HG03139 (cell line): ENCODE results near the gene TMEM18.

Experiments
- ATAC-seq: cut with Tn5 transposase; IDR thresholded peaks from one replicate; pipeline ENCODE4 v1.9.1; 2021; ENCODE audit not compliant: unreplicated experiment

The TMEM18 gene

DNA sequence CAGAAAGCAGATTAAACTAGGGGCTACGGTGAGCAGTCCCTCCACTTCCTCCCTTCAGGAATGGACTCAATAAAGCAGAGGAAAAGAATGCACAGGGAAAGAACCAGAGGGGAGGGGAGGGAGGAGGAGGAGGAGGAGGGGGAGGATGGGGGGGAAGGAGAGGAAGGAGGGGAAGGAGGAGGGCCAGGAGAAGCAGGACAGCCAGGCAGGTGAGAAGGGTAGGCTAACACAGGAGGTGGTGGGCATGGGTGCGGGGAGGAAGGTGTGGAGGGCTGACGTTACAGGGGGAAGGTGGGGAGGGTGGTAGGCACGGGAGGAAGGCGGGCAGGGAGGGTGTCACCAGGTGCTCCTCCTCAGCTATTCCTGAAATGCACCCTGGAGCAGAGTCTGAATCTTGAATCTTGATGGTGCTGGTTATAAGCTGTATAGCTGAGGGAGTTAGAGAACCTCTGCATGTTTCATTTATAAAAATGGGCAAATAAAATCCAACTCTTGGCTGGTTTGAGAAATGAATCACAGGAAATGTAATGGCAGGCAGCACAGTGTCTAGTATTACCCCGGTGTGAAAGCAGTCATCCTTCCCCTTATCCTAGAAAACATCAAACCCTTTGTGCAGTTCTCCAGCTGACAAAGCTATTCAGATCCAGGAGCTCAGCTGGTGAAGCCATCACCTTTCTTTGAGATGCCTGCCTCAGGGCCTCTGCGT, 3.4 kb downstream of the TMEM18 start:
- ATAC-seq: no peak

DNA sequence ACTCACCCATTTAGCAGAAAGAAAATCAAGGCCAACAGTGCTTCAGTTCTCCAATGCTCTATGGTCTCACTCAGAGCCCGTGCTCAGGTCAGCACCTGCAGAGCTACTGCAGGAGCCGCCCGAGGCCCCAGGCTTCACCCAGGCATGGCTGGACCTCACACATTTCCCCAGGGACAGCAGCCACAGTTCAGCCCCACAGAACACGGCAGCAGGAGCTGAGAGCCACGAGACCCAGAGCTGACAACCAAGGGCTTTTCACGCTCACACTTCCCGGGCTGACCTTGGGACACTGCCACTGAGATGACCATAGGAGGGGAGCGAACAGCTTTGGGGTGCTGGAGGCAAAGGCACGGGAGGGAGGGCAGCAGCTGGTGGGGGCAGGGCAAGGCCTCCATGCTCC, 4.2 kb downstream of the TMEM18 start:
- no peak for ATAC-seq

DNA sequence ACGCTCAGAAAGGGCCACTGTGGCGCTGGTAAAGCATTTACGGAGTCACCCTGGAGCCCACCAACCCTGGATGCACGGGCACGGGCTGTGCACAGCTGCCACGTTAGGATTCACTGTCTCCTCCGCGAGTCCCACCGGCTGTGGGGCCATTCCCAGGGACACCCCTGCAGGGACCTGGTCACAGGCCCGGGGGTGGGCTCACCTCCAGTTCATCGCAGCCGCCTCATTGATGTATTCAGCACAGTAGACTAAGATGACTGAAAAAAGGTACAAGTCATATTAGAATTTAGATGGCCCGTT, 4.7 kb downstream of the TMEM18 start:
- ATAC-seq: no peak

DNA sequence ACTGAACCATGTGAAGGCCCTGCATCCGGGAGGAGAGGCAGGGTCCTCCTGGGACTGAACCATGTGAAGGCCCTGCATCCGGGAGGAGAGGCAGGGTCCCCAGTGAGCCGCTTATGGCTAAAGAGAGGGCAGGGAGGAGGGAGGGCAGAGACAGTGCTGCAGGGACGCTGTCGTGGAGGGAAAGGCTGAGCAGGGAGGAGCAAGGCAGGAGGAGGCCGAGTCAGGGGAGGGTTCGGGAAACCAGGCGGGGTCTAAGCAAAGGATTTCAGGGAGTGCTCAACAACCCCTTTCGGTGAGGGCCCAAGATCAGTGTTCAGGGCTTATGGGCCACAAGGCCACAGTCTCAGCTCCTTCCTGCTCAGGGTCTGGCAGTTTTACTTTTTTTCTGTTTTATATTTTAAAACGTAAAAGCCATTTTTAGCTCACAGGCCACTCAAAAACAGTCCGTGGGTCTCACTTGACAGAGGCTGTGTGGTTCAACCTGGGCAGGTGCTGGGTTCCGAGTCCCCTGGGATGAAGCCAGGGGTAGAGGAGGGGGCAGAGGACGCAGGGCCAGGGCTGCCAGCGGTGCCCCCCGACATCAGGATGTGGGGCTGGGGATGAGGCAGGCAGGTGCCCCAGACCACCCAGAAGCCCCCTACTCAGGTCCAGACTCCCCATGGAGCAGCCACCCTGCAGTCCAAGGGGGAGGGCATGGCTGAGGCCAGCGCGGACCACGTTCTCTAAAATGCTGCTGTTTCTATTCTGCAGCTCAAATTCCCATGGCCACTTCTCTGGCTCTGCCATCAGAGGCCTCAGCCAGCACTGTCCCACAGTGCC, 5.2 kb downstream of the TMEM18 start:
- ATAC-seq: no peak

DNA sequence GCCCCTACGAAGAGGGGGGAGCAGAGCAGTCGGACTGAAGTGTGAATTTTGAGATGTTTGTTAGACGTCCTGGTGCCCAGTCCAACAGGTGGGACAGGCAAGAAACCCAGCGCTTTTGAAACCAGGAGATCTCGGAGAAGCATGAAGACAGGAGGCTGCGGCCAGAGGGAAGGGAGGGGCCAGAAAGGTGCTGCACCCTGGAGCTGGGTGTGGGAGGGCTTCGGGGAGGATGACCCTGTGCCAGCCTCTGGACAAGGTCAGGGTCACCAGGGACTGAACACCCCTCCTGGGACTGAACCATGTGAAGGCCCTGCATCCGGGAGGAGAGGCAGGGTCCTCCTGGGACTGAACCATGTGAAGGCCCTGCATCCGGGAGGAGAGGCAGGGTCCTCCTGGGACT, 6.1 kb downstream of the TMEM18 start:
- no peak for ATAC-seq

DNA sequence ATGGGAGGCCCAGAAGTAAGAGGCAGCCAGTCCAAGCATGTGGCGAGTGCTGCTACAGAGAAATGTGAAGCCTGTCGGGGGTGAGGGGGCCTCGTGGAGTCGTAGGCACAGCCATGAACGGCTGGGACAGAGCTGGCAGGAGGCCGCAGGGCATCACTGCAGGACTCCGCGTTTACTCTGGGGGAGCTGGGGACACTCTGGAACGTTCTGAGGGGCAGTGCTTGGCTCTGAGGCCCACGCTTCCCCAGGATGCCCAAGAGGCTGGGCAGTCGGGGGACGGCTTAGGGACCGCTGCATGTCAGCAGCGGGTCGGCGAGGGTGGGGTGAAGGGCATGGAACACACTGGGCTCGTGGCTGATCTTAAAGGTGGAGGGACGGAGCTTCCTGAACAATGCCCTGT, 6.6 kb downstream of the TMEM18 start:
- no peak for ATAC-seq

DNA sequence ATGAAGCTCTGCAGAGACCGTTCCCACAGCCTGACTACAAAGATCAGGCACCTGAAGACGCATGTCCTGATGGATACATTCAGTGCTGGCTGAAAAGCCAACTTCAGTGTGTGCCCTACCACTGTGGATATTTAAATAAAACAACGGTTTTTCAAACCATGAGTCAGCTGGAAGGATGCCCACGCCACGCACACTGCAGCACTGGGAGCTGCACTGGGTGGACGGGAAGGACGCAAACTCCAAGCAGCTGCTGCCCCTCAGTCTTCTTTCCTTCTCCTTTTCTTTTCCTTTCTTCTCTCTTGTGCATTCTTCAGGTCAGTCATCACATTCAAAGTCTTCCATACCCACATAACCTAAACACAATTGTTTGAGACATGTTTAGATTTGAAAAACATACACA, 7.9 kb downstream of the TMEM18 start:
- ATAC-seq: no peak

DNA sequence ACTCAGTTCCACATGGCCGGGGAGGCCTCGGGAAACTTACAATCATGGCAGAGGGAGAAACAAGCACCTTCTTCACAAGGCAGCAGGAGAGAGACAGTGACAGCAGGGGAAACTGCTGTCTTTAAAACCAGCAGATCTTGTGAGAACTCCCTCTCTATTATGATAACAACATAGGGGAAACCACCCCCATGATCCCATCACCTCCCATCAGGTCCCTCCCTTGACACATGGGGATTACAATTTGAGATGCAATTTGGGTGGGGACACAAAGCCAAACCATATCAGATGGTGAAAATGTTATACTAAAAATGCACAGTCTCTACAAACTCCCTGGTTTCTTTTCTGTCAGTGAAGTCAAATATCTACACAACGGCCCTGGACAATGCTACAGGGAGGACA, 9.2 kb downstream of the TMEM18 start:
- no peak for ATAC-seq

DNA sequence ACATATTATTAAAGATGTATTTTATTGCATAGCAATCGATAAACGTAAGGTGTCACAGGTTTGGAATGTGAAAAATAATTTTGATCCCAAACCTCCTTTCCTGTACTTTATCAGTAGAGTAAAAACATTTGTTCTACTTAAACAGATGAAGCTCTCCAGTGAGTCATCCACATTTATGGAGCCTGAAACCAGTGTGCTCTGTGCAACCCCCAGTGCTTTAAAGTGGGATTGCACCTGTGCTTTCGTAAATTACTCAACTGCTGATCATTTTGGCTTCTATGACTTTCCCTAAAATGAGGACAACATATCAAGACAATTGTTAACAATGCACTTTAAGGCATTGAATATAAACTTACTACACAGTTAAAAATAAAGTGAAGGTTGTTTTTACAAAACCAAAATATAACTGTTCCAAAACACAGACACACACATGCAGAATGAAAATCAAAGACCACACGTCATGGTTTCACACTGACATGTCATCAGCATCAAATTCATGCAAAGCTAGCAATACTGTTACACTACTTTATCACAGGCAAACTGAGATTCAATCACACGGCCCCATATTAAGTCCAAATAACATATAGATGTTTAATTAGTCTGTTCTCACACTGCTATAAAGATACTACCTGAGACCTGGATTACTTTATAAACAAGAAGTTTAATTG, 9.7 kb downstream of the TMEM18 start:
- ATAC-seq: no peak

DNA sequence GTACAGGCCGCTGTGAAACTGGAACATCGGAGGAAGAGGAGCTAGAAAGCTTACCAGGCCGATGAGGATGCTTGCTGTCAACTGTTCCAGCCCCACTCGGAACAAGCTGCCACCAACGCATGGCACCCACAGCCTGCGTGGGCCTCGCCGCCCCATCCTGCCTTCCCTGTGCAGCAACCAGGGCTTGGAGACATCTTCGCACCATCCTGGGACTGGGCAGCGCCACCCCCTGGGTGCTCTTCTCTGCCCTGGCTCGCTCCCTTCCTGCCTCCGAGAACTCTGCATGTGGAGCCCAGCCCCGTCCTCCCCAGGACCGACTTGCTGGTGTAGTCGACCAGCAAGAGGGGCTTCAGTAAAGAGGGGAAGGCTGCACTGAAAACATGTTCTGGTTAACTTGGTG, 10.8 kb downstream of the TMEM18 start:
- ATAC-seq: no peak

DNA sequence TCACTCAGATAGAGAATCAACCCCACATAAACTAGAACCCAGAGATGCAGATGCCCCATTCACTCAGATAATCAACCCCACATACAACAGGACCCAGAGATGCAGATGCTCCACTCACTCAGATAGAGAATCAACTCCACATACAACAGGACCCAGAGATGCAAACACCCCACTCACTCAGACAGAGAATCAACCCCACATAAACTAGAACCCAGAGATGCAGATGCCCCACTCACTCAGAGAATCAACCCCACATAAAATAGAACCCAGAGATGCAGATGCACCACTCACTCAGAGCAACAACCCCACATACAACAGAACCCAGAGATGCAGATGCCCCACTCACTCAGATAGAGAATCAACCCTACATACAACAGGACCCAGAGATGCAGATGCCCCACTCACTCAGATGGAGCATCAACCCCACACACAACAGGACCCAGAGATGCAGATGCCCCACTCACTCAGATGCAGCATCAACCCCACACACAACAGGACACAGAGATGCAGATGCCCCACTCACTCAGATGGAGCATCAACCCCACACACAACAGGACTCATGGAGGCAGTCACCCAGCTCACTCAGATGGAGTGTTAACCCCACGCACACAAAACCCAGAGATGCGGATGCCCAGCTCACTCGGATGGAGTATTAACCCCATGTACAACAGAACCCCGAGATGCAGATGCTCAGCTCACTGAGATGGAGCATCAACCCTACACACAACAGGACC, 11.7 kb downstream of the TMEM18 start:
- no peak for ATAC-seq

DNA sequence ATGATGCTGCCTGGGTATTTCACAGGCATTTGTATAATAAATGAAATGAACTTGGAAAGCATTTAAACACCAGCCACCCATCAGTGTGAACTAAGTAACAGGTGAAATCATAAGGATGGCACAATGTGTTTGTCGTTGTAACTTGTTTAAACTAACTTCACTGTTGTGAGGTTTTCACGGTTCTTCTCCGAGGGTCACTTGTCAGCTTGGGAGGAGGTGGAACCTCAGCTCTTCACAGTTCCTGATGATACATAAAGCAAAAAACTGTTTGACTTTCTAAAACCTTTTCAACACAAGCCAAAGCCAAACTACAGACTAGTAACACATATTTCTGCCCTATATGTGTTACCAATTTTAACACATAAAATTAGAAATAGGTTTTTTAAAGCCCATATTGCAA, 13.1 kb downstream of the TMEM18 start:
- no peak for ATAC-seq

DNA sequence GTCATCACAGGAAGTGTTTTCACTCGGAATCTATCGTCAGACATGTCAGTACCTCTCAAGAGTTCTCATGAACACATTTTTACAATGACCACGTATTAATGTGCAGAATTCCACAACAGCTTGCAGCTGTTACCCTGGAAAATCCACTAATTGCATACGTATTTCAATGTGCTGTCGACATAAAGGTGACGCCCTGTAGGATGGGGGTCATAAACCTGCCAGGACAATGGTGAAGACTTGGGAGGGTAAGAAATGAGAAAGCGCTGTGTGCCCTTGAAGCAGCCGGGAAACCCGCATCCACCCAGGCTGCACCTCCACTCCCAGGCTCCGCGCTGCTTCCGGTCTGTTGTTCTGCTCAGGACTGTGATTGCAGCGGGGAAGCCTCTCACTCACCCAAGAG, 14.0 kb downstream of the TMEM18 start:
- ATAC-seq: no peak

DNA sequence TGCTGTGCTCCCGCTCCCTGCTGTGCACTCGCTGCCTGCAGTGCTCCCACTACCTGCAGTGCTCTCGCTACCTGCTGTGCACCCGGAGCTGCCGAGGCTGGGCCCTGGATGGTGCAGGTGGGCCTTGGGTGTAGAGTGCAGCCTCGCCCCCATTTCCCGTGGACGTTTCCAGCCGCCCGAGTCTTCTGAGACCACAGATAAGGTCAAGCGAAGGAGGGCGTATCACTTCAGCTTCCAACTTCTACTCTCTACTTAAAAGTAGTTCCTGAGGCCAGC, 15.9 kb downstream of the TMEM18 start:
- ATAC-seq: no peak

DNA sequence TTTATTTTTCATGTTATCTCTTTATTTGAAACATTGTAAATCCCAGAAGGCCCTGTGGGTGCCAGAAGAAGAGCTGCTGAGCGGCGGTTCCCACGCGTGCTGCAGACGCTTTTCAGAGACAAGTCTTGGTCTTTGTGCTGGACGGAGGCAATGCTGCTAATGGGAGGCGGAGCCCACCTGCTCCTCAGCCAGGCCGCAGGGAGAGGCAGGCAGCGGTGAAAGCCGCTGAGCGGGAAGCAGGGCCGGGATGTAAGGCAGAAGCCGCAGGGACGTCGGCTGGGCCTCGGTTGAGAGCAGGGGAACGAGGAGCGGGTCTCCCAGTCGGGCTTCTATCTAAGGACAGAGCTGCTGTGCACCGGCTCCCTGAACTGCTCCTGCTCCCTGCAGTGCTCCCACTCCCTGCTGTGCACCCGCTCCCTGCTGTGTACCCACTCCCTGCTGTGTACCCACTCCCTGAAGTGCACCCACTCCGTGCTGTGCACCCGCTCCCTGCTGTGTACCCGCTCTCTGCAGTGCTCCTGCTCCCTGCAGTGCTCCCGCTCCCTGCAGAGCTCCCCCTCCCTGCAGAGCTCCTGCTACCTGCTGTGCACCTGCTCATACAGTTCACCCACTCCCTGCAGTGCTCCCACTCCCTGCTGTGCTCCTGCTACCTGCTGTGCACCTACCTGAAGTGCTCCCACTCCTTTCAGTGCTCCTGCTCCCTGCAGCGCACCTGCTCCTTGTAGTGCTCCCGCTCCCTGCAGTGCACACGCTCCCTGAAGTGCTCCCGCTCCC, 16.4 kb downstream of the TMEM18 start:
- ATAC-seq: no peak

DNA sequence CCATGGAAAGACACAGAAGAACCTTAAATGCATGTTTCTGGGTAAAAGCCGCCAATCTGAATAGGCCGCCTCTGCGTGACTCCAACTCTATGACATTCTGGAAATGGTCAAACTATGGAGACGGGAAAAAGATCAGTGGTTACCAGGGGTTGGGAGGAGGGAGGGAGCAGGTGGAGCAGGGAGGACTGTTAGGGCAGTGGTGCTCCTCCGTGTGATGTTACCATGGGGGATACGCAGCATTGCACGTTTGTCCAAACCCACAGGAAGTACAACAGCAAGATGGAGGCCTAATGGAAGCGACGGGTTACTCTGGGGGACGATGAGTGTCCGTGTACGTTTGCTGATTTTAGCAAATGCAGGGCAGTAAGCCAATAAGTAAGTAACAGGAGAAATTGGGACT, 17.2 kb downstream of the TMEM18 start:
- no peak for ATAC-seq

DNA sequence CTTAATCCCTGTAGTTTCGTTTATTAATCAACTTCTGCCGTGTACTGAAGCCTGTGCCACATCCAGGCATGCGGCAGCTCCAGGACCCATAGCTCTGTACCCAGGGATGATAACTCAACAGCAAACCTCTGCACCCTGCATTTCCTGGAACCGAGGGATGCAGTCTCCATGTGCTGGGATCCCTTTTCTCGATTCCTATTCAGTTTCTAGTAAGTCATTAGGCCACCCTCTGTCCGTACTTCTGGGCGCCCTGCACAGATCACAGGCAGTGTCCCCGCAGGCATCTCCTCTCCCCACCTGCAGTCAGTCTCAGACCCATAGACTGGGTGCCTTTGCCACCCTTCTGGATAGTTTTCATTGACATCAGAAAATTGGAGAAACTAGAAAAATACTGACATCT, 18.8 kb downstream of the TMEM18 start:
- no peak for ATAC-seq

DNA sequence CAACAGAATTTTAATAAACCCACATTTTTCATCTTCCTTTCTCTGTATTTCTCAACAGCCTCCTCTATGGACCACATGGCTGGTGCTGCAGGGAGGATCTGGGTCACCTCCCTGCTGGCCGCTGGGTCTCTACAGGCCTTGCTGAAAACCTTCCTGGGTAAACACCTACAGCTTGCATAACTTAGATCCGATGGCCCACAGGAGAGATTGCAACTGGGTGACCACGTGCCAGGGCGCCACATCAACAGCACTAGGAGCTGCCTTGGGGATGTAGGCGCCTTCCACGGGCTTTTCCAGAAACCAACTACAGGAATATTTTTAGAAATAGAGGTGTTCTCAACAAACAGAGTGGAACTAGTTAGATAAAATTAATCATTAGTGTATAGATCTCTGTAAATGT, 19.4 kb downstream of the TMEM18 start:
- no peak for ATAC-seq

DNA sequence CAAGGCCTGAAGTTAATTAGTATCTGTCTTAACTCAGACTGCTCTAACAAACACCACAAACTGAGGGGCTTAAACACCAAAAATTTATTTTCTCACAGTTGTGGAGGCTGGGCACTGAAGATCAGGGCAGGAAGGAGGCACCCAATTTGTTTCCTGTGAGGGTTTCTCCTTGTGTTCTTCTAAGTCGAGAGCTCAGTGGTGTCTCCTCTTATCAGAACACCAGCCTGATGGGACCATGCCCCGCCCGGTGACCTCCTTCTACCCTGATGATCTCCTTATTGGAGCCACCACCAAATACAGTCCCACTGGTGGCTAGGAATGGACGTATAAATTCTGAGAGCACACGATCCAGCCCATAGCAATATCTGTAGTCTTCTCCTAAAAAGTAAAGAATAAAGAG, 20.5 kb downstream of the TMEM18 start:
- no peak for ATAC-seq

DNA sequence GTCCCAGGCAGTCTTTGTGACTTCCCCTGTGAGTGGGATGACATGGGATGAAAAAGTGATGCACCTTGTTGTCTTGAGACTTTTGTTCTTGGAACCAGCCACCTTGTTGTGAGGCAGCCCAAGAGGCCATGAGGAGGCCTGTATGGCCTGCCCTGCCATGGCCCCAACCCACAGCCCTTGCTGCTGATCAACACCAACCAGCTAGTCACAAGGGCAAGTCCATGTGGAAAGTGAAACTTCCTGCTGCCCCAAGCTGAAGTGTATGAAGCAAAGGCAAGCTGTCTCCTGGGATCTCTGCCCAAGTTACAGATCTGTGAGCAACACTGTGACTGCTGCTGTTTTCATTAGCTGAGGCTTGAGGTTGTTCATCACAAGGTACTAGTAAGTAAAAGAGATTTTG, 21.6 kb downstream of the TMEM18 start:
- ATAC-seq: no peak

DNA sequence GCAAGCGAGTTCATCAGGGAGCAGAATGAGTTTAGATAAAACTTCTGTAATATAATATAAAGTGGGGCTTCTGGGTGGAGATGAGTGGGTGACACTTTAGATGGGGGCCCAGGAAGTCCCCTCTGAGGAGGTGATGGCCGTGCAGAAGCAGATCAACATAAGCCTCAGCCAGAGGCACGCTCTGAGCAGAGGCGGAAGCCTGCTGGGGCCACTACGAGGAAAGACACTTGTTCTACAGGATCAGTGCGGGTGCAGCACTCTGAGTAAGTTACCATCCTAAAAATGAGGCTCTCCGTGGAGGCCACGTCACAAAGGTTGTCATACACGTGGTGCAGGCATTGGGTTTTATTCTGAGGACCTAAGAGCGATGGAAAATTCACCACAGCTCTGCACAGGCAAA, 22.3 kb downstream of the TMEM18 start:
- no peak for ATAC-seq
